ENCODE data around the gene FARS2.

The FARS2 gene

DNA sequence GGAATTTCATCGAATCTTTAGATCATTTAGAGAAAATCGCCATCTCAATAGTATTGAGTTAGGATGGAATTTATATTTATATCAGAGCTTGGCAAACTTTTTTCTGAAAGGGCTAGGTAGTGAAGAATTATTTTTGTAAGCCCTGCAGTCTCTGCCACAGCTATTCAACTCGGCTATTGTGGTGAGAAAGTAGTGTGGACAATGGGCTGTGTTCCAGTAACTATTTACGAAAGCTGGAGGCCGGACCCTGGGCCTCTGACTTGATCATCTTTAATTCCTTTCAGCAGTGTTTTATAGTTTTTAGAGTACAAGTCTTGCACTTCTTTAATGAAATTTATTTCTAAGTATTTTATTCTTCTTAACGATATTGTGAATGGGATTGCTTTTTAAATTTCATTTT, 201.5 kb downstream of the FARS2 start:
- POLR2A ChIA-PET, result no interaction called here
- CTCF ChIA-PET, result interaction anchor here (0.7 kb wide), 1 partner anchor 8 kb away, joined by 4 read pairs; no protein-coding TSS in a partner anchor
- no peak for DNase-seq (ENCODE audit: extremely low spot score)
- no peak for TF ChIP-seq L3MBTL2 (conservative IDR thresholded peaks at IDR 0.05)
- TF ChIP-seq FOXM1 (IDR thresholded peaks at IDR 0.05; ENCODE audit: borderline replicate concordance), result no peak
- TF ChIP-seq ZNF384 (IDR thresholded peaks at IDR 0.05), result no peak
- no peak for TF ChIP-seq SUZ12 (IDR thresholded peaks at IDR 0.05)
- TF ChIP-seq ELF4 (IDR thresholded peaks at IDR 0.05), result no peak

DNA sequence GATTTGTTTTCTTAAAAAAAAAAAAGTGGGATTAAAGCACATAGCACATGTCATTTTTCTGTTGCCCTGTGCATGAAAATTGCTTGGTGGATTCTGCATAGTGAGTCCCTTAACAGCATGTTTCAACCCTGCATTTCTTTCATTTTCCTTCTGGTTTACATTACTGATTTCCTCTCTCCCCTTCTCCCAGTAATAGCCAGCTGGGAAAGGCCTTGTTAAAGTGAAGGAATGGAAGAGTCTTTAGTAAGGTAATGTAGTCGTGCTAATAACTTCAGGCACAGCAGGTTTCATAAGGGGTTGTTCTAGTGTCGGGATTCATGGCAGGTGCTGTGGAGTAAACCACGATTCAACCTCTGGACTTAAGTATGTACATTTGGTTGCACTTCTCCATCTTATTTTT, 202.4 kb downstream of the FARS2 start:
- TF ChIP-seq ARNT (IDR thresholded peaks at IDR 0.05) (no peak), ELF4 (IDR thresholded peaks at IDR 0.05) (no peak), FOXM1 (IDR thresholded peaks at IDR 0.05; ENCODE audit: borderline replicate concordance) (no peak), SP1 (IDR thresholded peaks at IDR 0.05) (no peak), ZNF384 (IDR thresholded peaks at IDR 0.05) (no peak), SUZ12 (IDR thresholded peaks at IDR 0.05) (no peak), HDGF (IDR thresholded peaks at IDR 0.05; ENCODE audit: borderline replicate concordance) (no peak), L3MBTL2 (conservative IDR thresholded peaks at IDR 0.05) (no peak), CTBP1 (IDR thresholded peaks at IDR 0.05; ENCODE audit: borderline replicate concordance) (no peak), TARDBP (IDR thresholded peaks at IDR 0.05) (no peak), BHLHE40 (IDR thresholded peaks at IDR 0.05; ENCODE audit: borderline replicate concordance) (no peak), FOXK2 (IDR thresholded peaks at IDR 0.05) (no peak), NFRKB (IDR thresholded peaks at IDR 0.05) (no peak), LEF1 (IDR thresholded peaks at IDR 0.05; ENCODE audit: borderline replicate concordance) (no peak), FOXA1 (IDR thresholded peaks at IDR 0.05) (no peak)
- TF ChIP-seq, protein P1, sequence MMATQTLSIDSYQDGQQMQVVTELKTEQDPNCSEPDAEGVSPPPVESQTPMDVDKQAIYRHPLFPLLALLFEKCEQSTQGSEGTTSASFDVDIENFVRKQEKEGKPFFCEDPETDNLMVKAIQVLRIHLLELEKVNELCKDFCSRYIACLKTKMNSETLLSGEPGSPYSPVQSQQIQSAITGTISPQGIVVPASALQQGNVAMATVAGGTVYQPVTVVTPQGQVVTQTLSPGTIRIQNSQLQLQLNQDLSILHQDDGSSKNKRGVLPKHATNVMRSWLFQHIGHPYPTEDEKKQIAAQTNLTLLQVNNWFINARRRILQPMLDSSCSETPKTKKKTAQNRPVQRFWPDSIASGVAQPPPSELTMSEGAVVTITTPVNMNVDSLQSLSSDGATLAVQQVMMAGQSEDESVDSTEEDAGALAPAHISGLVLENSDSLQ (IDR thresholded peaks at IDR 0.05), result no peak
- CTCF ChIA-PET, result no interaction called here
- POLR2A ChIA-PET, result no interaction called here
- DNase-seq (ENCODE audit: extremely low spot score), result no peak

DNA sequence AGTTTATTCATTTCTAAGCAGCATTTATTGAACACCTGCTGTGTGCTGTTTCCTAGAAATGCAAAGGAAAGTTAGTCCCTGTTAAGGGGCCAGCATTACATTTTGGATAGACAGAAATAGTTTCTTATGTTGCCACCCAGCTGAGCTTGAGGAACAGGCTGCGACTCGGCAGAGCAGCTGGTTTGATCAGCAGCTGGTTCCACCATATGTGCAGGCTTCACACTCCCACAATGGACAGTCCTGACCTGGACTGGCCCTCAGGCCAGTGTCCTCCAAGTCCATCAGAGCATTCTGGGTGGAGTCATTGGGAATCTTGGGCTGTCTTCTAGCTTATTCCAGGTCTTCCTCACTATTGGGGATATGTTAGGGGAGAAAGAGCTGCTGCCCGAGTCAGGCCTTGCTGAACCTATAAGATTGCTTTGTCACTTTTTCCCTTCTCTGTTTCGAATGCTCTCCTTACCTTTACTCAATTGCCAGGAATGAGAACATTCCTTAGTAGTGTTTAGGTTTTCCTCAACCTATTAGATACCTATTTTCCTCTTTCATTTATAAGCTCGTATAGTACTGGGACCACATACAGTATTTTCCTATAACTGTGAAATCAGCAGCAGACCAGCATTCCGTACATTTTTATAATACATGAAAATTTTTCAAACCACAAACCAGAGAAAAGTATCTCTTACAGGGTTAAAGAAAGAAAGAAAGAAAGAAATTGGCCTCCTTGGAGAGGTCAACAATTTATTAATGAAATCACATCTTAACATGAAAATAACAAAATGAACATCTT, 203.0 kb downstream of the FARS2 start:
- DNase-seq (ENCODE audit: extremely low spot score), result no peak
- no peak for TF ChIP-seq L3MBTL2 (conservative IDR thresholded peaks at IDR 0.05)
- TF ChIP-seq NFRKB (IDR thresholded peaks at IDR 0.05), result no peak
- no peak for TF ChIP-seq BHLHE40 (IDR thresholded peaks at IDR 0.05; ENCODE audit: borderline replicate concordance)
- no peak for TF ChIP-seq SP1 (IDR thresholded peaks at IDR 0.05)
- POLR2A ChIA-PET, result no interaction called here
- CTCF ChIA-PET, result no interaction called here

DNA sequence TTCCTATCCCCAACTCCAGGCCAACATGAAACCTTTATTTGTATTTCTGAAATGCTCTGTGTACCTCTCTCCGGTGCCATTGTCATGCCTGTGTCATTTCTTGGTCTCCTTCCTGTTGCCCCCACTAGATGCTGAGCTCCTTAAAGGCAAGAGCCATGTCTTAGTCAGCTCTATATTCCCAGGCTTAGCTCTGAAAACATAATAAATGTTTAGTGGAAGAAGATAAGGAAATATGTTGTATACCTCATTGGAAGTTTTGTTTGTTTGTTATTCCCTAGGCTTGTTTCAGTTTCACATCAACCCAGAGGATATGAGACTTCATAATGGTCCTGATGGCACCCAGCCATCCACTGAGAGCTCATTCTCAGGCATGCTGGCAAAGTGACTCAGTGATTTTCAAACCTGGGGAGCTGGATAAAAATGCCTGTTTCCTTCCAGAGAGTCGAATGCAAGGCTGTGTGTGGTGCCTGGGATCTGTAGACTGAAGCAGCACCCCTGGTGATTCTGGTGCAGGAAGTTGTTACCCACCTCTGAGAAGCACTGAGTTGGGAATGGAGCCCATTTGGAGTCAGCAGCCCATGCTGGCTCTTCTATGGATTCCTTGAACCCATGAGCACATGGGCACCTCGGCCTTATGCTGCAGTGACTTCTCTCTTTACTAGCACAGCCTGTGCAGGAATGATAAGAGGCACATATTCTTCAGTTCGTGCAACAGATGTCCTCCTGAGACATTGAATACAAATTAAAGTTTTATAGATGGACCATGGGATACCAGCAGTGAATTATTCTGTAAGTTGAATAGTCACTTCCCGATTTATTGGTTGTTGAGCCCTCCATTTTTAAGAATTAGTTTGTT, 205.2 kb downstream of the FARS2 start:
- POLR2A ChIA-PET, result no interaction called here
- DNase-seq (ENCODE audit: extremely low spot score), result no peak
- TF ChIP-seq FOXA1 (IDR thresholded peaks at IDR 0.05), result no peak
- no peak for TF ChIP-seq NFRKB (IDR thresholded peaks at IDR 0.05)
- TF ChIP-seq L3MBTL2 (conservative IDR thresholded peaks at IDR 0.05), result no peak
- TF ChIP-seq ELF4 (IDR thresholded peaks at IDR 0.05), result no peak
- TF ChIP-seq SP1 (IDR thresholded peaks at IDR 0.05), result no peak
- TF ChIP-seq, protein P1 (IDR thresholded peaks at IDR 0.05), result no peak
- TF ChIP-seq FOXK2 (IDR thresholded peaks at IDR 0.05), result no peak
- no peak for TF ChIP-seq BHLHE40 (IDR thresholded peaks at IDR 0.05; ENCODE audit: borderline replicate concordance)
- TF ChIP-seq LEF1 (IDR thresholded peaks at IDR 0.05; ENCODE audit: borderline replicate concordance), result no peak
- TF ChIP-seq ZNF384 (IDR thresholded peaks at IDR 0.05), result no peak
- TF ChIP-seq CTBP1 (IDR thresholded peaks at IDR 0.05; ENCODE audit: borderline replicate concordance), result no peak
- TF ChIP-seq HDGF (IDR thresholded peaks at IDR 0.05; ENCODE audit: borderline replicate concordance), result no peak
- TF ChIP-seq ARNT (IDR thresholded peaks at IDR 0.05), result no peak
- CTCF ChIA-PET, result no interaction called here

DNA sequence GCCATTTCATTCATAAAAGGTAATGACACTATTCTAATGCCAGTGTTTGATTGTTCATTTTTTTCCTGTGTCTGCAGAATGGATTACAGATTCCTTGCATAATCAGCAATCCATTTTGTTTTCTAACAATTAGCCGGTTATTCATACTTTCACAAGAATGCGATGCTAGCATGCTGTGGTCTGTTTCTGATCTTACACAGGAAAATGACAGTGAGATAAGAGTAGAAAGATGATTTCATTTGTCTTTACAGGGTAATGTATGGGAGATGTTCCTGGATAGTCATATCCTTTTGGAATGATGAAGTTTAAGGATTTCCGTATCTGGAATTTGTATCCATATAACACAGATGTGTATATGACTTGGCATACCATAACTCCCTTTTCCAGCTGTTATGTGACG, 207.3 kb downstream of the FARS2 start:
- POLR2A ChIA-PET, result no interaction called here
- CTCF ChIA-PET, result interaction anchor here (1.2 kb wide), 1 partner anchor 13 kb away, joined by 3 read pairs; no protein-coding TSS in a partner anchor
- TF ChIP-seq L3MBTL2 (conservative IDR thresholded peaks at IDR 0.05) (no peak), SUZ12 (IDR thresholded peaks at IDR 0.05) (no peak), CTBP1 (IDR thresholded peaks at IDR 0.05; ENCODE audit: borderline replicate concordance) (no peak), TARDBP (IDR thresholded peaks at IDR 0.05) (no peak), ELF4 (IDR thresholded peaks at IDR 0.05) (no peak), ARNT (IDR thresholded peaks at IDR 0.05) (no peak), FOXK2 (IDR thresholded peaks at IDR 0.05) (no peak), BHLHE40 (IDR thresholded peaks at IDR 0.05; ENCODE audit: borderline replicate concordance) (no peak), NFRKB (IDR thresholded peaks at IDR 0.05) (no peak), ZNF384 (IDR thresholded peaks at IDR 0.05) (no peak), FOXM1 (IDR thresholded peaks at IDR 0.05; ENCODE audit: borderline replicate concordance) (no peak), HDGF (IDR thresholded peaks at IDR 0.05; ENCODE audit: borderline replicate concordance) (no peak), FOXA1 (IDR thresholded peaks at IDR 0.05) (no peak), SP1 (IDR thresholded peaks at IDR 0.05) (no peak), LEF1 (IDR thresholded peaks at IDR 0.05; ENCODE audit: borderline replicate concordance) (no peak)
- TF ChIP-seq, protein P1 (IDR thresholded peaks at IDR 0.05), result no peak
- DNase-seq (ENCODE audit: extremely low spot score), result no peak
